Lower lobe of right lung (tissue), 2 donors: Measurements from ENCODE around the gene DCAF5. TPM values are rescaled to one million over a fixed set of nuclear protein-coding genes. Genes with fewer than 3 reads are reported as not detected.

ENCODE experiments used
- ATAC-seq, 2 donors: fragments of 200-7000 bp; cut with Tn5 transposase; one replicate each; pipeline ENCODE4 v1.9.1; 2020 to 2022; ENCODE audit warnings: mild to moderate bottlenecking in 2 of 2, moderate library complexity in 2 of 2
- DNase-seq: peaks from one replicate; pipeline ENCODE4 v3.0.0-alpha.2; 2020
- H3K27ac ChIP-seq: fragments of 200-600 bp; one replicate; pipeline ENCODE4 v1.8.0; 2022
- H3K27me3 ChIP-seq: fragments of 200-600 bp; one replicate; pipeline ENCODE4 v1.8.0; 2022; ENCODE audit warnings: low read depth
- H3K36me3 ChIP-seq: fragments of 200-600 bp; one replicate; pipeline ENCODE4 v1.8.0; 2022; ENCODE audit warnings: mild to moderate bottlenecking
- H3K4me1 ChIP-seq: fragments of 200-600 bp; one replicate; pipeline ENCODE4 v1.8.0; 2022
- H3K4me3 ChIP-seq: fragments of 200-600 bp; one replicate; pipeline ENCODE4 v1.8.0; 2022; ENCODE audit warnings: mild to moderate bottlenecking
- H3K9me3 ChIP-seq: fragments of 200-600 bp; one replicate; pipeline ENCODE4 v1.8.0; 2022
- intact Hi-C: fragments of 100-400 bp; cut with DNase I; formaldehyde crosslinking; loops from one replicate; pipeline ENCODE4 v1.11.0; 2022
- total RNA-seq: library from RNA; stranded (reverse); fragmentation: NEBNext Ultra II Directional; extraction: Animal tissue kit (Norgen Biotek cat#: 25700); gene quantifications from one replicate; pipeline ENCODE4 v1.2.1, GENCODE V29; 2021
- TF ChIP-seq, protein P1 (sequence below): fragments of 200-600 bp; IDR thresholded peaks from one replicate; pipeline ENCODE4 v1.8.0; 2022; ENCODE audit warnings: antibody characterized with exemption, mild to moderate bottlenecking
- donor health status: DM: no; HTN: yes; CAD: no; lungs with severe emphysema.

The DCAF5 gene
- total RNA-seq, 1 donor from 2014 or later: 54.5 TPM

DNA sequence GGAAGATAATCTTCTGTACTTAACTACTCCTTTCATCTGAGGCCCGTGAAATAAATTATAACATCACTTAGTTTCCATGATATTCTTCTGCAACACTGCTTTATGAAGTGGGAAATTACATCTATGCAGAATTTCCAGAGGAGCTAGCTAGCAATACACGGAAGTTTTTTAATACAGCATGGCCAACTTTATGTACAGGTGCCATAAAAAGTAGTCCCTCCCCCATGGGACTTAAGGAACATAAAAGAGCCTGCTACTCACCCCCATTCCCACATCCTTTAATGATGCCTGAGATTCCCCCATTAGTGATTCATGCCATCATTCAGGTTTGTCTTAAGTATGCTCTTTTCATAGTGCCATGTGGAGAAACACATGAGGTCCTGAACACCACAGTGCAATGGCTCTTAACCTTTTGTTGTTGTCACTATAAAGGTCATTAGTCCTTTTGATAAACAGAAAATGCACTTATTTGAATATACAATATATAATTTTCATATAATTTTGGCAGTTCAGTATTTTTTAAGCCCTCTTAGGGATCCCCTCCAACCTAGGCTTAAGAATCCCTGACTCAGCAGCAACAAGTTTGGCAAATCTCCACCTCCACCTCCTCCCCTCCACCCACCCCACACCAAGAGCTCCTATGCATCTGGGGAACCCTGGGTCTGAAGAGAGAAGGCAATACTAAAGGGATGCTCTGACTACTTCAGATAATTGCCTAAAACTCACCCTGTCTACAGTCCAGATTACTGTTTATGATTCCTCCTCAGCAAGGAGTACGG lies 37.3 kb downstream of the DCAF5 start:
- Histone ChIP-seq H3K4me3 (no peak overlapping the region), H3K4me1 (no peaks in the 10 kb centered on the region), H3K27ac (no peak overlapping the region), H3K27me3 (no peaks in the 10 kb centered on the region), H3K36me3 (peaks cover 82% of the 10 kb centered on the region), H3K9me3 (no peaks in the 10 kb centered on the region)
- intact Hi-C loops: no loop called here
- TF ChIP-seq, protein P1, sequence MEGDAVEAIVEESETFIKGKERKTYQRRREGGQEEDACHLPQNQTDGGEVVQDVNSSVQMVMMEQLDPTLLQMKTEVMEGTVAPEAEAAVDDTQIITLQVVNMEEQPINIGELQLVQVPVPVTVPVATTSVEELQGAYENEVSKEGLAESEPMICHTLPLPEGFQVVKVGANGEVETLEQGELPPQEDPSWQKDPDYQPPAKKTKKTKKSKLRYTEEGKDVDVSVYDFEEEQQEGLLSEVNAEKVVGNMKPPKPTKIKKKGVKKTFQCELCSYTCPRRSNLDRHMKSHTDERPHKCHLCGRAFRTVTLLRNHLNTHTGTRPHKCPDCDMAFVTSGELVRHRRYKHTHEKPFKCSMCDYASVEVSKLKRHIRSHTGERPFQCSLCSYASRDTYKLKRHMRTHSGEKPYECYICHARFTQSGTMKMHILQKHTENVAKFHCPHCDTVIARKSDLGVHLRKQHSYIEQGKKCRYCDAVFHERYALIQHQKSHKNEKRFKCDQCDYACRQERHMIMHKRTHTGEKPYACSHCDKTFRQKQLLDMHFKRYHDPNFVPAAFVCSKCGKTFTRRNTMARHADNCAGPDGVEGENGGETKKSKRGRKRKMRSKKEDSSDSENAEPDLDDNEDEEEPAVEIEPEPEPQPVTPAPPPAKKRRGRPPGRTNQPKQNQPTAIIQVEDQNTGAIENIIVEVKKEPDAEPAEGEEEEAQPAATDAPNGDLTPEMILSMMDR: no peak
- ATAC-seq (no peak), DNase-seq (no peak)

DNA sequence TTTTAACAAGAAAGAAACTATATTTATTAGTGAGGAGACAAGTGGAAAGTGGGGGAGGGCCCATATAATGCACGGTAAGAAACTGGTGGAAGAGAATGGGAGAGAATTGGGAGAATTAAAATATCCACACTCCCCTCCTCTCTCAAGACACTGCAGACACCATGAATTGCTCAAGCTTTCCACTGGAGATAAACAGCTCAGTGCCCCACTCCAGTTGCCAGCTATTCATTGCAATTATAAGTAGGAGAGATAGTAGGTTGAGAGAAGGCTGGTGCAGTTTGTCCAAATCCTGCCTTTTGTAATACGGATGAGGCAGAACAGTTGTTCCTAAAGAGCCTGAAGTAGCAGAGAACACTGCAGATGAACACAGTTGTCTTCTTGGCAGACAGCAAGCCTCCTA lies 38.2 kb downstream of the DCAF5 start:
- intact Hi-C loops: no loop called here
- no peaks in the 10 kb centered on the region for H3K9me3 ChIP-seq
- H3K36me3 ChIP-seq: peaks cover 77% of the 10 kb centered on the region
- no peak overlapping the region for H3K27ac ChIP-seq
- DNase-seq (no peak), ATAC-seq (no peak)
- H3K4me1 ChIP-seq: no peaks in the 10 kb centered on the region
- no peak overlapping the region for H3K4me3 ChIP-seq
- TF ChIP-seq, protein P1: no peak
- H3K27me3 ChIP-seq: no peaks in the 10 kb centered on the region

DNA sequence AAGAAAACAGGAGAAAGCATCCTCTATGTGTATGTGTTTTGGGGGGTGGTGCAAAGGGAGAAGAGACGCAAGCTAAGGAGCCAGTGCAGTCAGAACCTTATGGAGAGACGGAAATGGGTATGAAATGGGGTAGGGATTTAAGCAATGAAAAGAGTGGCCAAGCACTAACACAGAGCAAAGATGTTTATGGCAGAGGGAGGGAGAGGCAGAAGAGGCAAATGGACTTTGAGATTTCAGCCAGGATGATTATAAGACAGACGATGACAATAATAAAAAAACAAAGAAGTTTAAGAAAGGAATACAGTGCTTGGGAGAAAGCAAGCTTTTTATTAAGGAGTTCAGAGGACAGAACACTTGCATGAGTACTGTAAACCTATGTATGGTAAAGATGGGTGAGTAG lies 44.6 kb downstream of the DCAF5 start:
- no peak for DNase-seq
- TF ChIP-seq, protein P1: no peak
- ATAC-seq: no peak
- H3K4me1 ChIP-seq: no peaks in the 10 kb centered on the region
- H3K27ac ChIP-seq: no peak overlapping the region
- intact Hi-C loops: no loop called here
- no peaks in the 10 kb centered on the region for H3K27me3 ChIP-seq
- H3K4me3 ChIP-seq: no peak overlapping the region
- peaks cover 61% of the 10 kb centered on the region for H3K36me3 ChIP-seq
- H3K9me3 ChIP-seq: no peaks in the 10 kb centered on the region

DNA sequence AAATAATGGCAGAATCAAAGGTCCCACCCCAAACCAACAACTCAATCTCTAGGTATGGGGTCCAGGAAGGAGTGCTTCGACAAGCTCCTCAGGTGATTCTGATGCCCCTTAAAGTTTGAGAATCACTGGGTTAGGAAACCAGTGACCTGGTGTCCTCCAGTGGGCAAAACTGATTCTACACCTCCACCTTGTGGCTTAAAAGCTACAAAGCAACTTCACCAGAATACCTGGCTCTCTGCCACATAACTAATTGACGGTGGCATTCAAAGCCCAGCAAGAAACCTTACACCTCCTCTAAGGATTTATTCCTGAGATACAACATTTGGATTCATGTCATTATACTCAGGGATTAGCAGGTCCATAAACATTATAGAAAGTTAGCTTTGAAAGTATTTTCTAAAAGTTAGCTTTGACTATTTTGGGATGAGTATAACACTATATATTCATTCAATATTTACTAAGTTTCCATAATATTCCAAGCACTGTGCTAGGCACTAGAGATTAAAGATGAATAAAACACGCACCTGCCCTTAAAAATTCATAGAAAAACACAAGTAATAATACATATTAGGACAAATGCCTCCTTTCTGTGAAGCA lies 45.4 kb downstream of the DCAF5 start:
- no peak overlapping the region for H3K27ac ChIP-seq
- no peak for DNase-seq
- intact Hi-C loops: no loop called here

DNA sequence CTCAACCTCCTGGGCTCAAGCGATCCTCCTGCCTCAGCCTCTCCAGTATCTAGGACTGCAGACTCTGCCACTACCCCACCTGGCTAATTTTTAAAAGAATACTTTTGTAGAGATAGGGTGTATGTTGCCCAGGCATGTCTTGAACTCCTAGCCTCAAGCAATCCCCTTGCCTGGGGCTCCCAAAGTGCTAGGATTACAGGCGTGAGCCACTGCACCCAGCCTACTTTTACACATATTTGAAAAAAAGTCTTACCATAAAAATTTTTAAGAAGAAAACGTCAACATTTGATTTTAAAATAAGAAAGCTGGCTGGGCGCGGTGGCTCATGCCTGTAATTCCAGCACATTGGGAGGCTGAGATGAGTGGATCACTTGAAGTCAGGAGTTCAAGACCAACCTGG lies 46.5 kb downstream of the DCAF5 start:
- H3K27ac ChIP-seq: no peak overlapping the region
- H3K4me1 ChIP-seq: peaks cover 3% of the 10 kb centered on the region
- H3K9me3 ChIP-seq: no peaks in the 10 kb centered on the region
- DNase-seq: no peak
- no peak overlapping the region for H3K4me3 ChIP-seq
- no peaks in the 10 kb centered on the region for H3K27me3 ChIP-seq
- peaks cover 54% of the 10 kb centered on the region for H3K36me3 ChIP-seq
- TF ChIP-seq, protein P1: no peak
- no peak for ATAC-seq
- intact Hi-C loops: no loop called here

More for the DNA sequence above, 45.4 kb downstream of the DCAF5 start:
- H3K27me3 ChIP-seq: no peaks in the 10 kb centered on the region
- no peaks in the 10 kb centered on the region for H3K4me1 ChIP-seq
- no peak overlapping the region for H3K4me3 ChIP-seq
- peak; percentile 78 to 83 for ATAC-seq
- no peaks in the 10 kb centered on the region for H3K9me3 ChIP-seq
- peaks cover 63% of the 10 kb centered on the region for H3K36me3 ChIP-seq
- TF ChIP-seq, protein P1: peak; percentile 75
